ENCODE results near the gene SRSF3.

- TF ChIP-seq CTCF (IDR thresholded peaks at IDR 0.05) (no peak), BHLHE40 (IDR thresholded peaks at IDR 0.05; ENCODE audit: low read depth, low read length) (no peak), EP300 (IDR thresholded peaks at IDR 0.05) (no peak), CBX2 (IDR thresholded peaks at IDR 0.05; ENCODE audit: borderline replicate concordance, low read depth) (no peak), JUN (IDR thresholded peaks at IDR 0.05) (no peak), ELK1 (IDR thresholded peaks at IDR 0.05; ENCODE audit: low read depth, low read length) (no peak), MAFK (IDR thresholded peaks at IDR 0.05; ENCODE audit: partially characterized antibody) (no peak), RAD21 (conservative IDR thresholded peaks at IDR 0.05 in 1 of 2, IDR thresholded peaks at IDR 0.05 in 1 of 2) (no peak), MAZ (IDR thresholded peaks at IDR 0.05; ENCODE audit: borderline replicate concordance, low read depth, low read length) (no peak), POLR2A (IDR thresholded peaks at IDR 0.05; ENCODE audit: low read length) (no peak)
- TF ChIP-seq, protein P1, sequence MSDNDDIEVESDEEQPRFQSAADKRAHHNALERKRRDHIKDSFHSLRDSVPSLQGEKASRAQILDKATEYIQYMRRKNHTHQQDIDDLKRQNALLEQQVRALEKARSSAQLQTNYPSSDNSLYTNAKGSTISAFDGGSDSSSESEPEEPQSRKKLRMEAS (IDR thresholded peaks at IDR 0.05), result no peak
Observed at GRCh38 chr6:36627801-36628246, 33.7 kb downstream of the SRSF3 start.

All from A549 (cell line).